IPS-NIHi11 (cell line): ENCODE measurements around the gene HPS6.
"Not testable (repeated sequence)": the region's sequence is repeated elsewhere in the genome, so short reads cannot be mapped to it uniquely, and the experiment has no call there.

Experiments used
- DNase-seq: peaks from one replicate; pipeline ENCODE4 v3.0.0; 2012; ENCODE audit warnings: mixed read lengths, low spot score

Gene HPS6

GRCh38 chr10:102064868-102065560, at the start of gene HPS6:
Gene HPS6 (plus strand): TSS chr10:102065349. CDS start chr10:102065475, 126 bp downstream.
- DNase-seq, result peak; percentile 95

GRCh38 chr10:102016416-102016815, 48.7 kb upstream of the HPS6 start:
- no peak for DNase-seq

GRCh38 chr10:102017295-102017694, 47.9 kb upstream of the HPS6 start:
- DNase-seq, result no peak

GRCh38 chr10:102020938-102021337, 44.2 kb upstream of the HPS6 start:
- DNase-seq, result no peak

- no peak for DNase-seq
Measured at GRCh38 chr10:102024799-102025198, 40.4 kb upstream of the HPS6 start.

- DNase-seq, result no peak
Measured at GRCh38 chr10:102027261-102027660, 37.9 kb upstream of the HPS6 start.

GRCh38 chr10:102033787-102034186, 31.4 kb upstream of the HPS6 start:
- DNase-seq, result no peak

- not testable (repeated sequence) for DNase-seq
Measured at GRCh38 chr10:102035807-102036206, 29.3 kb upstream of the HPS6 start.

GRCh38 chr10:102038410-102038809, 26.7 kb upstream of the HPS6 start:
- DNase-seq, result no peak

- DNase-seq, result peak; percentile 30
Measured at GRCh38 chr10:102040305-102041050, 24.7 kb upstream of the HPS6 start.

- DNase-seq, result no peak
Measured at GRCh38 chr10:102045292-102045691, 19.9 kb upstream of the HPS6 start.

- DNase-seq, result no peak
Measured at GRCh38 chr10:102046095-102046494, 19.1 kb upstream of the HPS6 start.

GRCh38 chr10:102054881-102055646, 10.1 kb upstream of the HPS6 start:
- not testable (repeated sequence) for DNase-seq

GRCh38 chr10:102055647-102056419, 9.3 kb upstream of the HPS6 start, which contains the start of gene ARMH3:
Gene ARMH3 (minus strand): TSS chr10:102056173. CDS start chr10:102040114, 16,059 bp downstream.
- peak; percentile 99 for DNase-seq

- DNase-seq, result no peak
Measured at GRCh38 chr10:102059987-102060386, 5.2 kb upstream of the HPS6 start.

- no peak for DNase-seq
Measured at GRCh38 chr10:102064503-102064867, 664 bp upstream of the HPS6 start.

- peak; percentile 76 for DNase-seq
Measured at GRCh38 chr10:102065561-102066398, 631 bp downstream of the HPS6 start.

- DNase-seq, result no peak
Measured at GRCh38 chr10:102066399-102067088, 1.4 kb downstream of the HPS6 start.

GRCh38 chr10:102067091-102067916, 2.2 kb downstream of the HPS6 start:
- DNase-seq, result no peak
